T-helper 22 cell (primary cell): ENCODE measurements around the gene DCUN1D3.
"Not testable (repeated sequence)": the region's sequence is repeated elsewhere in the genome, so short reads cannot be mapped to it uniquely, and the experiment has no call there.

Experiments
- DNase-seq: peaks from one replicate; pipeline ENCODE4 v3.0.0-alpha.2; 2020; ENCODE audit warnings: low read depth

Gene DCUN1D3

GRCh38 chr16:20900299-20901067, at the start of gene DCUN1D3, which contains the start of gene LYRM1:
TSS of gene DCUN1D3 (minus strand) at chr16:20900358. CDS start at chr16:20862538, 37,820 bp downstream.
TSS of gene LYRM1 (plus strand) at chr16:20900771. CDS start at chr16:20915556, 14,785 bp downstream.
- DNase-seq, result peak; percentile 84

GRCh38 chr16:20949660-20950059, 49.5 kb upstream of the DCUN1D3 start:
- no peak for DNase-seq

GRCh38 chr16:20948444-20948843, 48.3 kb upstream of the DCUN1D3 start:
- DNase-seq, result no peak

- no peak for DNase-seq
These were observed 46.0 kb upstream of the DCUN1D3 start for GRCh38 chr16:20946015-20946629.

- DNase-seq, result not testable (repeated sequence)
These were observed 45.4 kb upstream of the DCUN1D3 start for GRCh38 chr16:20945575-20945875.

- no peak for DNase-seq
These were observed 44.9 kb upstream of the DCUN1D3 start for GRCh38 chr16:20944861-20945574.

GRCh38 chr16:20942256-20942655, 42.1 kb upstream of the DCUN1D3 start:
- no peak for DNase-seq

- DNase-seq, result no peak
These were observed 41.4 kb upstream of the DCUN1D3 start for GRCh38 chr16:20941636-20941926.

- DNase-seq, result no peak
These were observed 40.9 kb upstream of the DCUN1D3 start for GRCh38 chr16:20940871-20941635.

- DNase-seq, result no peak
These were observed 39.5 kb upstream of the DCUN1D3 start for GRCh38 chr16:20939611-20940010.

GRCh38 chr16:20938426-20938825, 38.3 kb upstream of the DCUN1D3 start:
- DNase-seq, result no peak

- no peak for DNase-seq
These were observed 37.6 kb upstream of the DCUN1D3 start for GRCh38 chr16:20937736-20938135.

GRCh38 chr16:20933589-20933988, 33.4 kb upstream of the DCUN1D3 start:
- DNase-seq, result no peak

- no peak for DNase-seq
These were observed 31.0 kb upstream of the DCUN1D3 start for GRCh38 chr16:20931066-20931600.

- DNase-seq, result no peak
These were observed 30.2 kb upstream of the DCUN1D3 start for GRCh38 chr16:20930365-20930690.

- DNase-seq, result not testable (repeated sequence)
These were observed 29.7 kb upstream of the DCUN1D3 start for GRCh38 chr16:20929676-20930364.

- no peak for DNase-seq
These were observed 28.7 kb upstream of the DCUN1D3 start for GRCh38 chr16:20928774-20929411.

- DNase-seq, result no peak
These were observed 25.6 kb upstream of the DCUN1D3 start for GRCh38 chr16:20925751-20926150.

GRCh38 chr16:20923876-20924275, 23.7 kb upstream of the DCUN1D3 start:
- no peak for DNase-seq

- no peak for DNase-seq
These were observed 20.6 kb upstream of the DCUN1D3 start for GRCh38 chr16:20920799-20921198.

- DNase-seq, result no peak
These were observed 19.9 kb upstream of the DCUN1D3 start for GRCh38 chr16:20920091-20920490.
